Epithelial cell of esophagus (primary cell): ENCODE results near the gene TEX55.
"Not testable (repeated sequence)": the region's sequence is repeated elsewhere in the genome, so short reads cannot be mapped to it uniquely, and the experiment has no call there.

Source experiments
- DNase-seq: peaks from one replicate; pipeline ENCODE4 v3.0.0; 2010; ENCODE audit warnings: low read depth
- H3K4me3 ChIP-seq: 2 replicates; pipeline ENCODE4 v1.5.1; 2011; ENCODE audit warnings: mild to moderate bottlenecking, low read length, control low read depth
- CTCF ChIP-seq: IDR thresholded peaks from 2 replicates; pipeline ENCODE4 v1.5.1; 2011; ENCODE audit warnings: low read depth, mild to moderate bottlenecking, low read length, control low read depth, inconsistent platforms; ENCODE audit not compliant: insufficient read depth; ENCODE audit errors: missing control alignments

The TEX55 gene

GRCh38 chr3:119160361-119160760, 14.4 kb downstream of the TEX55 start:
- DNase-seq: peak; percentile 88
- H3K4me3 ChIP-seq: no peak overlapping the region
- no peak for TF ChIP-seq CTCF

- no peak for DNase-seq
- no peak overlapping the region for H3K4me3 ChIP-seq
- TF ChIP-seq CTCF: no peak
These were observed 14.8 kb downstream of the TEX55 start for GRCh38 chr3:119160815-119161214.

- no peak for TF ChIP-seq CTCF
- DNase-seq: peak; percentile 72
These were observed 15.3 kb downstream of the TEX55 start for GRCh38 chr3:119161240-119161639.

GRCh38 chr3:119164745-119165144, 18.8 kb downstream of the TEX55 start:
- DNase-seq: not testable (repeated sequence)

More at GRCh38 chr3:119161240-119161639, 15.3 kb downstream of the TEX55 start:
- H3K4me3 ChIP-seq: no peak overlapping the region

GRCh38 chr3:119170821-119171220, 24.9 kb downstream of the TEX55 start:
- H3K4me3 ChIP-seq: no peak overlapping the region
- no peak for DNase-seq
- no peak for TF ChIP-seq CTCF

More at GRCh38 chr3:119164745-119165144, 18.8 kb downstream of the TEX55 start:
- not testable (repeated sequence) for H3K4me3 ChIP-seq

- no peak for TF ChIP-seq CTCF
- DNase-seq: peak; percentile 68
- H3K4me3 ChIP-seq: peak within 1 kb of the TSS; percentile 54
These were observed 27.4 kb downstream of the TEX55 start, which contains the start of gene UPK1B for GRCh38 chr3:119173325-119173724. UPK1B (plus strand) TSS chr3:119173598; CDS start chr3:119186742, 13,144 bp downstream.

GRCh38 chr3:119175872-119176756, 30.1 kb downstream of the TEX55 start:
- peak overlapping the region; percentile 20 for H3K4me3 ChIP-seq
- TF ChIP-seq CTCF: no peak
- DNase-seq: peak; percentile 93
